Measurements from ENCODE around the gene PI16.

GRCh38 chr6:36976509-36976908 lies 22.0 kb downstream of the PI16 start:
- no peak for TF ChIP-seq EZH2phosphoT487 (IDR thresholded peaks at IDR 0.05; ENCODE audit: unreplicated experiment)
- TF ChIP-seq EZH2 (IDR thresholded peaks at IDR 0.05; ENCODE audit: low read depth, unreplicated experiment), result no peak
- TF ChIP-seq CTCF (conservative IDR thresholded peaks at IDR 0.05; ENCODE audit: low read depth in 2 of 2), result no peak
- TF ChIP-seq POLR2AphosphoS5 (IDR thresholded peaks at IDR 0.05; ENCODE audit: low read depth), result no peak
- TF ChIP-seq CREB1 (CRISPR knock-in tag; IDR thresholded peaks at IDR 0.05; ENCODE audit: low read depth), result no peak
- TF ChIP-seq JUNB (IDR thresholded peaks at IDR 0.05; ENCODE audit: unreplicated experiment), result no peak
- TF ChIP-seq REST (IDR thresholded peaks at IDR 0.05; ENCODE audit: unreplicated experiment), result no peak
- TF ChIP-seq ETS1 (IDR thresholded peaks at IDR 0.05), result no peak
- TF ChIP-seq ZNF331 (CRISPR knock-in tag; IDR thresholded peaks at IDR 0.05; ENCODE audit: low read depth), result no peak
- TF ChIP-seq NANOG (IDR thresholded peaks at IDR 0.05; ENCODE audit: borderline replicate concordance), result no peak

Measured in GM23338 (cell line).